Eye (tissue), 1 donor: ENCODE data around the gene FOXI1.
"Not testable (repeated sequence)": the region's sequence is repeated elsewhere in the genome, so short reads cannot be mapped to it uniquely, and the experiment has no call there.

Experiments
- DNase-seq: peaks from one replicate; pipeline ENCODE4 v3.0.0-alpha.2; 2015

Gene FOXI1

GRCh38 chr5:170132269-170132975, 26.7 kb downstream of the FOXI1 start:
- DNase-seq = peak; percentile 24

DNA sequence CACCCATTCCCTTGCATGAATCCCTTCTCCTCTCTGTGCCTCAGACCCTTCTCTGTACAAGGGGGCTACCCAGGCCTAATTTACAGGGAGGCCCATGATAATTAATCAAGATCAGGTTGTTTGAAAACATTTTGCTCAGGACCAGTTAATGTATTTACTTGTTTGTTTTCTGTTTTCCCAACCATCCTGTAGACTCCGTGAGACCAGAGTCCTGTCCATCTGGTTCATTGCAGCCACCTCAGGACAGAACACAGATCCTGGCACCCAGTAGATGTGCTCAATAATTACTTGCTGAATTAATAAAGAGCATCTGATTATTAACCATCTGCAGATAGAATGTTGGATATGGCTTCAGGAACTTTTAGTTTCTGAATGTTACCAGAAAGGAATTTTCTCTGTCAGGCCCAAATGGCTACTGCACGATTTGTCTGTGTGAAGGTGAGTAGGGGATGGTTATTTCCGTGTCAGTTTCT, 27.3 kb downstream of the FOXI1 start:
- no peak for DNase-seq

DNA sequence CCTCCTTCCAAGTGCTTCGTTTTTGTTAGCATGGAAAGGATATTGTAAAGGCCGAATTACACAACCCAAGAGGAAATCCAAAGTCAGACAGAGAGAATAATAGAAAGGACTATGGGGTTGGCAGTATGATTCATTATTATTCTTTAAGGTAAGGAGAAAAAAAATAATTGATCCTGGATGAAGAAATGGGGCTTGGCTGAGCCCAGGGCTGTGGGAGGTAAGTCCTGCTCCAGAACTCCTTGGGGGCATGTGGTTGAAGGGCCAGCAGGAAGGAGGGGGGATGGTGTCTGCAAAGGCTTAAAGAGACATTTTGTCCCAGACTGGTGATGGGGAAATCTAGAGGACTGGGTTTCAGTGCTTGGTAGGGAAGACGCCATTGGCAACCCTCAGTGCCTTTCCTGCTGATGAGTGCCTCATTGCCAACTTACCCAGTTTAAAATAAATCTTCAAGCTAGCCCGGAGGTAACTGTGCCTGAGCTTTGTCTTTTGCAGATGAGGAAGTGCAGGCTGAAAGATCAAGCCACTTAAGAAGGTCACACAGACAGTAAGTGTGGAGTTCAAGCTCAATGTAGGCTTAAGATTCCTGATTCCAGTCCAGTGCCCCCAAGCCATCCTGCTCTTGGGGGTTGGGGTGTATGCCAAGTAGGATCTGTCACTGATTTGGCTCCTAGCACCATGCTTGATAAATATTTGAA, 30.2 kb downstream of the FOXI1 start:
- DNase-seq = no peak

- no peak for DNase-seq
Observed at GRCh38 chr5:170136506-170136905, 30.8 kb downstream of the FOXI1 start.

DNA sequence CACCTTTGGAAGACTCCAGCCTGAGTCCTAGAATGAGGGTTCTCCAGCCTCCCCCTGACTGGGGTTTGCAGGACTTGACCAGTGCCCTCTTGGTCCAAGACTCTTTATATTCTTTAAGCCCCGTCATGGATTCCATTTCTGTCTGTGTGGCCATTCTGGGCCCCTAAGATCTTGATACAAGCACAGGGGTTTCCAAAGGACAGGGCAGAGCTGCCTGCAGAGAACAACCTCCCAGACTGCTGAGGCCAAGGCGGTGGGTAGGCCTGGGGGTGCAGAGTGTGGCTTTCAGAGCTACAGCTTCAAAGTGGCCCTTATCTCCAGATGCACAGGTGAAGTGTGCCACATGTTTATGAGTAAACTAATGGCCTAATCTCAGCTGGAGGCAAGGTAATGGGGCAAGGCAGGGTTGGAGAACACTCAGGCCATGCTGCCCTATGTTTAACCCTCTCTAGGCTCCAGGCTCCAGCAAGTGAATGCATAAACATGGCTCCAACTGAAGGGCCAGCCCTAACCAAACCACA, 32.1 kb downstream of the FOXI1 start:
- no peak for DNase-seq

DNA sequence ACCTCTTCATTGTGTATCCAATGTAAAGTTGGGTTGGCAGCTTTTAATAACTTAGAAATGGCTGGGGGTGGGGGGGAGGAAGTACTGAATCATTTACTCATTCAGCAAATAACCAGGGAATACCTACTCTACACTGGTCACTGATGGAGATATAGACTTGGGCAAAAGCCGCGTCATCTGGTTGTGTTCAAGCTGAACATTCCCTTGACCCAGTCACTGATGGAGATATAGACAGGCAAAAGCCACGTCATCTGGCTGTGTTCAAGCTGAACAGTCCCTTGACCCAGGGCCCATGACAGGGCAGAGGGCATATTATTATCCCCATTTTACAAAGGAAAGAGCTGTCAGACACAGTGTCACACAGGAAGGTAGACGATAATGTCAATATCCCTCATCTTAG, 32.6 kb downstream of the FOXI1 start:
- no peak for DNase-seq

DNA sequence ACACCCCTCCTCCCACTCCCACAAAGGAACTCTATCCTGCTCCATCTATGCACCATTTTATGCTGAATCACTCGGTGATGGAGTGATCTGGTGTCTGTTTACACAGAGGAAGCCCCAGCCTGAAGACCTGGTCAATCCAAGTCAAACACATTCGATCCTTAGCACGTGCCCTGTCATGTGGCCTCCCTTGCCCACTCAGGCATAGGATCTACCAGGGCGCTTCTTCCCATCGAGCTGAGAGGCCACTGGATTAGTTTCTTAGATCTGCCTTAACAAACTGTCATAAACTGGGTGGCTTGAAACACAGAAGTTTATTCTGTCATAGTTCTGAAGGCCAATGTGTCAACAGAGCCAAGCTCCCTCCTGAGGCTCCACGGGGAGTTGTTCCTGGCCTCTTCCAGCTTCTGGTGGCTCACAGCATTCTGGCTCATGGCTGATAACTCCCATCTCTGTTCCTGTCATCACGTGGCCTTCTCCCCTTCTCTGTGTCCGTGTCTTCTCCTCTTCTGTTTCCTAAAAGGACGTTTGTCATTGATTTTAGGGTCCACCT, 34.2 kb downstream of the FOXI1 start:
- no peak for DNase-seq

DNA sequence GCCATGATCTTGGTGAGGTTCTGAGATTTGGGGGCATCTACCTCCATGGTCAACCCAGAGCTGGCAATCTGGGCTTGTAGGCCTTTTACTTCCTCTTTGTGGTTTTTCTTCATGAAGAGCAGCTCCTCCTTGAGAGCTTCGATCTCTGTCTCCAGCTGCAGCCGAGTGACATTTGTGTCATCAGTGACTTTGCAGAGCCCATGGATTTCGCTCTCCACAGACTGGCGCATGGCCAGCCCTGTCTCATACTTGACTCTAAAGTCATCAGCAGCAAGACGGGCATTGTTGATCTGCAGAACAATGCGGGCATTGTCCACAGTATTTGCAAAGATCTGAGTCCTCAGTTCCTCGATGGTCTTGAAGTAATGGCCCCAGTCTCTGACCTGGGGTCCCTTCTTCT, 35.5 kb downstream of the FOXI1 start:
- DNase-seq = not testable (repeated sequence)

DNA sequence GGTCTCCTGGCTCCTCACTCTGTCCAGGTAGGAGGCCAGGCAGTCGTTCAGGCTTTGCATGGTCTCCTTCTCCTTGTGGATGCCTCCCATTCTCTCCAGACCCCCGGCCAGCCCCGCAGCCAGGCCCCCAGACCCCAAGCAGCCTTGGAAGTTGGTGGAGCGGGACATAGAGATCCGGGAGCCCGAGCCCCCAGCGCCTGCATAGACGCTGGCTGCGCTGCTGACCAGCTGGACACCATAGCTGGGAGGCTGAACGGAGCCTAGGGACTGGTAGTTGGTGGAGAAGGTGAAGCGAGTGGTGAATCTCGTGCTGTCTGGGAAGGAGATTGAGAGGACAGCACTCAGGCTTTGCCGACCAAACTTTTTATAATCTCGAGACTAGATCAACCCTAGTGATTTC, 35.9 kb downstream of the FOXI1 start:
- no peak for DNase-seq

DNA sequence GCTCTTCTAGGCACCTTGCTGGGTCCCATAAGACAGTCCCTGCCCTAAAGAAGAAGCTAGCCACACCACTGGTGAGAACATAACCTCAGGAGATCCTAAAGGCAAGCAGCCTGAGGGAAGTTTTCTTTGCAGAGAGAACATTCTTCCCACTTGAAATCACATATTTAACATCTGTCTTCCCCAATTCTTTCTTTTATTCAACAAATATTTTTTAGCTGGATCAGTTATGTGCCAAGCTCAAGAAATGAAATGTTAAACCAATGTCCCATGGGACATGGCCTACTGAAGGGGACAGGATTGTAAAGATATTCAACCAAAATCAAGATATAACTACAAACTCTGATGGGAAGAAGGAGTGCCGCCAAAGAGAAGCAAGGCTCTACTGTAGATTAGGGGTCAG, 36.5 kb downstream of the FOXI1 start:
- no peak for DNase-seq

GRCh38 chr5:170143091-170143490, 37.4 kb downstream of the FOXI1 start:
- DNase-seq = no peak

GRCh38 chr5:170143710-170144109, 38.0 kb downstream of the FOXI1 start:
- DNase-seq = no peak

GRCh38 chr5:170144286-170145023, 38.8 kb downstream of the FOXI1 start:
- no peak for DNase-seq

GRCh38 chr5:170145462-170145861, 39.8 kb downstream of the FOXI1 start:
- no peak for DNase-seq

- DNase-seq = no peak
Observed at GRCh38 chr5:170147051-170147752, 41.5 kb downstream of the FOXI1 start.

GRCh38 chr5:170147753-170148264, 42.1 kb downstream of the FOXI1 start:
- no peak for DNase-seq

DNA sequence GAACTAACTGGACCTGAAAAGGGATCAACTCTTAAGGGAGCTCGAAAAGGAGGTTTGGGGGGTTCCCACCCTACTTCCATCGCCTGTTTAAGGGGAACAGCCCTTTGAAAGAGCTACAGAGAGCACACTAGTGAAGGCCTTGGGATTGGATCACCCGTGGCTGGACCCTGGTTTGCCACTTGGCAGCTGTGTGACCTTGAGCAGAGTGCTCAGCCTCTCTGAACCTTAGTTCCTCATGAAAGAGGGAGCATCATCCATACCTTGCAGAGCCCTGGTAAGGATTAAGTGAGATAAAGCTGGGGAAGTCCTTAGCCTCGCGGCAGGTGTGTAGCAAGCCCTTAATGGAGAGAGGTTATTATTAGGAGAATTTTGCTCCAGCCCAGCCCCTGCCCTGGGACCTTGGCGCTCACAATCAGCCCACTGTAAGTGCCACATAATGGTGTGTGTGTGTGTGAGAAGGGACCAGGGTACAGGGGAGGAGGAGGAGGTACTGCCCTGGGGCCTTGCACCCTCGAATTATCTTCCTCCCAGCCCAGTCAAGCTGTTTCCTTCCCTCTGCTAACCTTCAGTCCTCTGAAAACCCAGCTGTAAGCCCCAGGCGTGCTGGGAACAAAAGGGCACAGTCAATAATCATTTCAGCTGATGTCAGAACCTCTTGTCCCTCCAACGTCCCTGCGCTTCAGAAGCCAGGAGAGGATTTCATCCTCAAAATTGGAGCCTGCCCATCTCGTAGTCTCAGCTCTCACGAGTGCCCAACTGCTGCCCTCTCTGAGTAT, 42.9 kb downstream of the FOXI1 start:
- DNase-seq = no peak

GRCh38 chr5:170149206-170149515, 43.5 kb downstream of the FOXI1 start:
- no peak for DNase-seq

DNA sequence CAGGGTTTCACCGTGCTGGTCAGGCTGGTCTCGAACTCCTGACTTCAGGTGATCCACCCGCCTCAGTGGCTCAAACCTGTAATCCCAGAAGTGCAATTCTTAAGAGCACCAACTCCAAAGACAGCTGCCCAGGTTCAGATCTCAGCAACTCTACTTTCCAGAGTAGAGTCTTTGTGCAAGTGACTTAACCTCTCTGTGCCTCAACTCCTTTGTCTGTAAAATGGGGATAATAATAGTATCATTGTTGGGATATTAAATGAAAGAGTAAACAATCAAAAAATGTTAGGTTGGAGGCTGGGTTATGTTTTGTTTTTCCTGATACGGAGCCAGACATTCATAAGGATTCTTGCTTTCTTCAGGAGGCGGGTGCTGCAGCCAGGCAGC, 45.0 kb downstream of the FOXI1 start:
- no peak for DNase-seq

DNA sequence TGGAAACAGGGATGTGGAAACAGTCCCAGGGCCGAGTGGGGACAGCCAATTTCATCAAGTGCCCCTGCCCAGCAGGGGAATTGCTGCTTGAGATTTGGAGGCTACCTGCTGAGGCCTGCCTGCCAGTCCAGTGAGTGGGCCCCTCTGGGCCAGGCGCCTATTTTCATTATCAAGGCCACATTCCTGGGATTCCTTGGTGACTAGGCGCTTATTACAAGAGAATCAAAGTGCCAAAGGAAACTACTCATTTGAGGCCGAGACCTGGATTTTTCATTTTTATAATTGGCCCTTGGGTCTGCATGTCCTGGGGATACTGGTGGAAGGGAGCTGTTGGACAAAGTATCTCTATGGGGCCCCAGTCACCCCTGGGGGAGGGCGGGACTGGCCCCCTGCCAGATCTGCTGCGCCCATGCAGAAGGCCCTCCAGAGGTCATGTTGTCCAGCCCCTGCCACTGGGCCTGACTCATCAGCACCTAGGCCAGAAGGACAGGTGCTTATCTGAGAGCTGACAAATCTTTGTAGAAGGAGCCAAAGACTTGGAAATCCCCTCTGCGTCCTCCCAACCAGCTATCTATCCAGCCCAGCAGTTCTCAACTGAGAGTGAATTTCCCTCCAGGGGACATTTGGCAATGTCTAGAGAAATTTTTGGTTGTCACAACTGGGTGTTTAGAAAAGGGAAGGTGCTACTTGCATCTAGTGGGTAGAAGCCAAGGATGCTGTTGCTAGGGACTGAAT, 45.6 kb downstream of the FOXI1 start:
- peak; percentile 79 for DNase-seq

GRCh38 chr5:170152767-170153166, 47.1 kb downstream of the FOXI1 start:
- DNase-seq = no peak
